Left renal pelvis (tissue), 4 donors: ENCODE results near the gene VAV3. TPM values are rescaled to one million over a fixed set of nuclear protein-coding genes. Genes with fewer than 3 reads are reported as not detected.

ENCODE experiments used
- DNase-seq, 4 donors: peaks; one replicate each; pipeline ENCODE4 v3.0.0-alpha.2; 2013; ENCODE audit warnings: low read depth in 4 of 4, low spot score in 3 of 4
- polyA plus RNA-seq, 4 donors: library from polyadenylated mRNA; unstranded; fragments of 120-200 nt; gene quantifications; one replicate each; pipeline ENCODE4 v1.2.1, GENCODE V29; 2013; ENCODE audit not compliant: insufficient read length in 4 of 4

The VAV3 gene
- polyA plus RNA-seq, 4 donors = 4.7 to 142 (median 123) TPM

GRCh38 chr1:107524301-107524700, 440.7 kb downstream of the VAV3 start:
- no peak for DNase-seq

GRCh38 chr1:107523736-107524135, 441.2 kb downstream of the VAV3 start:
- no peak for DNase-seq

- DNase-seq = no peak
Measured at GRCh38 chr1:107523061-107523460, 441.9 kb downstream of the VAV3 start.

Other genes starting within 250 kb of the VAV3 start
- gene SLC25A24, start 235.2 kb upstream of the VAV3 start, polyA plus RNA-seq = 10 to 100 TPM; 46.7 to 75.9 (median 54.9) TPM